IMR-90 (cell line): ENCODE measurements around the gene SIM2. TPM values are rescaled to one million over a fixed set of nuclear protein-coding genes. Genes with fewer than 3 reads are reported as not detected.

ENCODE experiments used
- ATAC-seq: fragments of 200-7000 bp; cut with Tn5 transposase; 2 replicates; pipeline ENCODE4 v1.9.1; 2020; ENCODE audit warnings: low read depth, mild to moderate bottlenecking, moderate library complexity
- BruUV-seq: library from RNA; stranded (reverse); fragments of 400-500 nt; replicated peaks from 2 replicates; lab custom pipeline; 2021; lab: Mats Ljungman, UMichigan
- CTCF ChIA-PET: fragments of 300-600 bp; formaldehyde crosslinking; extraction: SDS; loops from one replicate; lab custom pipeline; 2021; ENCODE audit warnings: antibody characterized with exemption; lab: Yijun Ruan, JAX
- POLR2A ChIA-PET: fragments of 300-600 bp; sonication (Branson Sonifier 250); formaldehyde crosslinking; loops from one replicate; lab custom pipeline; 2022; ENCODE audit warnings: antibody characterized with exemption; ENCODE audit not compliant: unreplicated experiment; lab: Charles Lee
- DNase-seq: peaks from one replicate; pipeline ENCODE4 v3.0.0; 2013
- H2AFZ ChIP-seq: replicated peaks from 2 replicates; pipeline ENCODE3; 2013; ENCODE audit warnings: low read length, mild to moderate bottlenecking; ENCODE audit not compliant: poor library complexity
- H2AK5ac ChIP-seq: 2 replicates; pipeline ENCODE4 v1.6.1; 2013; ENCODE audit warnings: low read depth, low read length, inconsistent platforms
- H2AK9ac ChIP-seq: replicated peaks from 2 replicates; pipeline ENCODE3; 2013; ENCODE audit warnings: mild to moderate bottlenecking, low read depth, low read length, moderate library complexity; ENCODE audit not compliant: poor library complexity
- H2BK120ac ChIP-seq: 2 replicates; pipeline ENCODE4 v1.6.1; 2013; ENCODE audit warnings: low read depth, low read length, inconsistent platforms
- H2BK15ac ChIP-seq: 3 replicates; pipeline ENCODE4 v1.6.1; 2013; ENCODE audit warnings: low read depth, low read length, inconsistent platforms
- H2BK20ac ChIP-seq: 2 replicates; pipeline ENCODE4 v1.6.1; 2013; ENCODE audit warnings: low read depth, mild to moderate bottlenecking, inconsistent platforms, low read length, moderate library complexity
- H2BK5ac ChIP-seq: 2 replicates; pipeline ENCODE4 v1.6.1; 2013; ENCODE audit warnings: mild to moderate bottlenecking, low read depth, low read length, inconsistent platforms; ENCODE audit not compliant: poor library complexity, severe bottlenecking
- H3K14ac ChIP-seq: replicated peaks from 2 replicates; pipeline ENCODE4 v1.6.1; 2013; ENCODE audit warnings: low read depth, low read length, inconsistent platforms
- H3K18ac ChIP-seq: 2 replicates; pipeline ENCODE4 v1.6.1; 2013; ENCODE audit warnings: low read depth, low read length, control low read depth
- H3K23ac ChIP-seq: 2 replicates; pipeline ENCODE4 v1.6.1; 2013; ENCODE audit warnings: low read depth, low read length, inconsistent platforms
- H3K27ac ChIP-seq: 2 replicates; pipeline ENCODE4 v1.5.1; 2013; ENCODE audit warnings: mild to moderate bottlenecking, control low read depth, low read length; ENCODE audit not compliant: insufficient read depth
- H3K27me3 ChIP-seq: 2 replicates; pipeline ENCODE4 v1.6.1; 2013; ENCODE audit warnings: low read length; ENCODE audit not compliant: control insufficient read depth, insufficient read depth
- H3K36me3 ChIP-seq: 2 replicates; pipeline ENCODE4 v1.6.1; 2013; ENCODE audit warnings: low read length, mixed read lengths; ENCODE audit not compliant: control insufficient read depth, insufficient read depth
- H3K4ac ChIP-seq: 2 replicates; pipeline ENCODE4 v1.6.1; 2013; ENCODE audit warnings: low read depth, low read length, inconsistent platforms
- H3K4me1 ChIP-seq: 2 replicates; pipeline ENCODE4 v1.6.1; 2013; ENCODE audit warnings: low read length, mixed read lengths; ENCODE audit not compliant: control insufficient read depth, insufficient read depth
- H3K4me2 ChIP-seq: 2 replicates; pipeline ENCODE4 v1.6.1; 2013; ENCODE audit warnings: low read depth, mild to moderate bottlenecking, control low read depth, low read length, moderate library complexity
- H3K4me3 ChIP-seq: 2 replicates; pipeline ENCODE4 v1.5.1; 2013; ENCODE audit warnings: low read depth, mild to moderate bottlenecking, control low read depth, low read length, moderate library complexity; ENCODE audit not compliant: insufficient read depth
- H3K56ac ChIP-seq: 2 replicates; pipeline ENCODE4 v1.6.1; 2013; ENCODE audit warnings: low read length, inconsistent platforms; ENCODE audit not compliant: insufficient read depth; ENCODE audit errors: extremely low read depth
- H3K79me1 ChIP-seq, 2 experiments: 2 replicates each; pipeline ENCODE4 v1.6.1; 2013; ENCODE audit warnings: low read length in 2 of 2, inconsistent platforms in 1 of 2, low read depth in 1 of 2
- H3K9ac ChIP-seq: 2 replicates; pipeline ENCODE4 v1.6.1; 2013; ENCODE audit warnings: low read depth, low read length, control low read depth
- H3K9me1 ChIP-seq: 2 replicates; pipeline ENCODE4 v1.6.1; 2013; ENCODE audit warnings: low read length, inconsistent platforms; ENCODE audit not compliant: insufficient read depth
- H3K9me3 ChIP-seq: 2 replicates; pipeline ENCODE4 v1.6.1; 2013; ENCODE audit warnings: low read length; ENCODE audit not compliant: control insufficient read depth, insufficient read depth
- H4K20me1 ChIP-seq: 2 replicates; pipeline ENCODE4 v1.6.1; 2013; ENCODE audit warnings: low read length, inconsistent platforms; ENCODE audit not compliant: insufficient read depth
- H4K5ac ChIP-seq: 2 replicates; pipeline ENCODE4 v1.6.1; 2013; ENCODE audit warnings: mild to moderate bottlenecking, low read depth, low read length, control low read depth
- H4K8ac ChIP-seq, 2 experiments: 2 replicates each; pipeline ENCODE4 v1.6.1; 2013; ENCODE audit warnings: low read depth in 2 of 2, low read length in 2 of 2, control low read depth in 1 of 2, inconsistent platforms in 1 of 2
- H4K91ac ChIP-seq: 2 replicates; pipeline ENCODE4 v1.6.1; 2013; ENCODE audit warnings: low read depth, low read length, inconsistent platforms; ENCODE audit not compliant: insufficient read depth
- BHLHE40 ChIP-seq: fragments of 150-350 bp; IDR thresholded peaks from 2 replicates; pipeline ENCODE4 v1.6.1; 2016; ENCODE audit warnings: mild to moderate bottlenecking, low read depth, low read length
- CEBPB ChIP-seq: IDR thresholded peaks from 2 replicates; pipeline ENCODE4 v1.6.1; 2012; ENCODE audit warnings: low read depth, low read length, improper control_type of control experiment
- CHD1 ChIP-seq: IDR thresholded peaks from 2 replicates; pipeline ENCODE4 v1.6.1; 2012; ENCODE audit warnings: low read depth, low read length, improper control_type of control experiment
- FOS ChIP-seq: fragments of 150-350 bp; IDR thresholded peaks from 2 replicates; pipeline ENCODE4 v1.6.1; 2016; ENCODE audit warnings: low read depth, low read length
- MAFK ChIP-seq: IDR thresholded peaks from 2 replicates; pipeline ENCODE4 v1.6.1; 2012; ENCODE audit warnings: low read depth, low read length, improper control_type of control experiment
- MAZ ChIP-seq: IDR thresholded peaks from 2 replicates; pipeline ENCODE4 v1.6.1; 2012; ENCODE audit warnings: low read depth, mild to moderate bottlenecking, low read length, improper control_type of control experiment, moderate library complexity, borderline replicate concordance
- MXI1 ChIP-seq: IDR thresholded peaks from 2 replicates; pipeline ENCODE4 v1.6.1; 2012; ENCODE audit warnings: low read depth, mild to moderate bottlenecking, low read length, moderate library complexity, borderline replicate concordance
- NFE2L2 ChIP-seq: fragments of 150-350 bp; IDR thresholded peaks from 2 replicates; pipeline ENCODE4 v1.6.1; 2016; ENCODE audit warnings: low read depth, mild to moderate bottlenecking, low read length
- POLR2A ChIP-seq: IDR thresholded peaks from 2 replicates; pipeline ENCODE4 v1.6.1; 2012; ENCODE audit warnings: mild to moderate bottlenecking, low read depth, low read length
- RAD21 ChIP-seq: IDR thresholded peaks from 2 replicates; pipeline ENCODE4 v1.6.1; 2012; ENCODE audit warnings: low read length, improper control_type of control experiment
- RFX5 ChIP-seq: IDR thresholded peaks from 2 replicates; pipeline ENCODE4 v1.8.0; 2012; ENCODE audit warnings: low read depth, mild to moderate bottlenecking, low read length, moderate library complexity
- WGBS, 2 experiments: methylation state at CpG; one replicate each; pipeline versions ENCODE4 v1.1.5 to v1.1.7; 2013; ENCODE audit warnings: missing lambda C conversion rate in 2 of 2; ENCODE audit not compliant: insufficient read length in 1 of 2; ENCODE audit errors: extremely low coverage in 2 of 2; 5-methylcytosine and 5-hydroxymethylcytosine counted together
- dilution Hi-C: fragments of 300-500 bp; cut with HindIII; formaldehyde crosslinking; loops from one replicate; pipeline ENCODE4 v1.14.3; 2018; ENCODE audit warnings: low sequenced_read_pairs; ENCODE audit not compliant: unreplicated experiment
- in situ Hi-C: fragments of 300-500 bp; cut with MboI; formaldehyde crosslinking; loops from 3 replicates; pipeline ENCODE4 v1.14.3; 2019; ENCODE audit warnings: low sequenced_read_pairs, inconsistent platforms, mixed read lengths
- intact Hi-C: fragments of 100-400 bp; cut with micrococcal nuclease; formaldehyde crosslinking; loops from 2 replicates; pipeline ENCODE4 v1.10.0; 2022
- polyA plus RNA-seq, 3 experiments: library from polyadenylated mRNA; depleted of rRNA; stranded (reverse); fragments of >200 nt; gene quantifications; 2 replicates each; pipeline ENCODE4 v1.2.3, GENCODE V29; 2012; ENCODE audit warnings: low replicate concordance in 1 of 3
- total RNA-seq: library from RNA; depleted of rRNA; stranded (reverse); fragments of >200 nt; gene quantifications from 2 replicates; pipeline ENCODE4 v1.2.3, GENCODE V29; 2012
- TF ChIP-seq, protein P1 (sequence below): fragments of 150-350 bp; IDR thresholded peaks from 2 replicates; pipeline ENCODE4 v1.6.1; 2017; ENCODE audit warnings: mild to moderate bottlenecking, antibody characterized with exemption, low read length, low read depth
- TF ChIP-seq, protein P2 (sequence below): fragments of 150-350 bp; IDR thresholded peaks from 2 replicates; pipeline ENCODE4 v1.6.1; 2016; ENCODE audit warnings: low read depth, mild to moderate bottlenecking, low read length, moderate library complexity, borderline replicate concordance
- TF ChIP-seq, protein P3 (sequence below): conservative IDR thresholded peaks from 2 replicates; pipeline ENCODE4 v1.5.1; 2012; ENCODE audit warnings: mild to moderate bottlenecking, low read depth, low read length, improper control_type of control experiment

SIM2 gene
- total and polyA plus RNA-seq, 2 of the 4 experiments (the other 2 are of a cell fraction), result 2.2 to 7.5 TPM

DNA sequence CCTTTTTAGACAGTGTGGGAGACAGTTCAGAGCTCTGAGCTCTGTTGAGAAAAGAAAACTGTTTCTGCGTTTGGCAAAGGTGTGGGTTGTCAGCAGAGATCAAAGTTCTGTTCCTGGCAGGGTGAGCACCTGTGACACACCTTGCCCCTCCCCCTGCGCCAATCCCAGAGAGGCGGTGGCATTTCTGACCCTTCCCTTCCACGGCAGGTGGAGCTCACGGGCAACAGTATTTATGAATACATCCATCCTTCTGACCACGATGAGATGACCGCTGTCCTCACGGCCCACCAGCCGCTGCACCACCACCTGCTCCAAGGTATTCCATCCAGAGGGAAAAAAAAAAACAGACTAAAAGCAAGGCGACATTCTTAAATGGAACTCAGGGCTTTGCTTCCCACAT lies 20.7 kb downstream of the SIM2 start:
- no peak overlapping the region for H3K4me3 ChIP-seq
- H2BK15ac ChIP-seq, result no peak overlapping the region
- no TSS peak for BruUV-seq
- ChIA-PET CTCF (no interaction called here), POLR2A (no interaction called here)
- H2AK9ac ChIP-seq, result no peak overlapping the region
- no peaks in the 10 kb centered on the region for H4K20me1 ChIP-seq
- no peak overlapping the region for H2BK120ac ChIP-seq
- H3K4me2 ChIP-seq, result no peak overlapping the region
- intact Hi-C loops (no loop called here), dilution Hi-C loops (no loop called here), in situ Hi-C loops (no loop called here)
- no peak overlapping the region for H3K23ac ChIP-seq
- no peak overlapping the region for H2AK5ac ChIP-seq
- no peak overlapping the region for H3K14ac ChIP-seq
- H4K8ac ChIP-seq, result no peak overlapping the region
- no peak overlapping the region for H3K4ac ChIP-seq
- TF ChIP-seq NFE2L2, result no peak
- TF ChIP-seq POLR2A, result no peak
- no peak for TF ChIP-seq MAFK
- TF ChIP-seq, protein P1, sequence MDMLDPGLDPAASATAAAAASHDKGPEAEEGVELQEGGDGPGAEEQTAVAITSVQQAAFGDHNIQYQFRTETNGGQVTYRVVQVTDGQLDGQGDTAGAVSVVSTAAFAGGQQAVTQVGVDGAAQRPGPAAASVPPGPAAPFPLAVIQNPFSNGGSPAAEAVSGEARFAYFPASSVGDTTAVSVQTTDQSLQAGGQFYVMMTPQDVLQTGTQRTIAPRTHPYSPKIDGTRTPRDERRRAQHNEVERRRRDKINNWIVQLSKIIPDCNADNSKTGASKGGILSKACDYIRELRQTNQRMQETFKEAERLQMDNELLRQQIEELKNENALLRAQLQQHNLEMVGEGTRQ, result no peak
- no peak for TF ChIP-seq CHD1
- TF ChIP-seq BHLHE40, result no peak
- no peak for TF ChIP-seq RFX5
- no peak for TF ChIP-seq FOS
- TF ChIP-seq, protein P2, sequence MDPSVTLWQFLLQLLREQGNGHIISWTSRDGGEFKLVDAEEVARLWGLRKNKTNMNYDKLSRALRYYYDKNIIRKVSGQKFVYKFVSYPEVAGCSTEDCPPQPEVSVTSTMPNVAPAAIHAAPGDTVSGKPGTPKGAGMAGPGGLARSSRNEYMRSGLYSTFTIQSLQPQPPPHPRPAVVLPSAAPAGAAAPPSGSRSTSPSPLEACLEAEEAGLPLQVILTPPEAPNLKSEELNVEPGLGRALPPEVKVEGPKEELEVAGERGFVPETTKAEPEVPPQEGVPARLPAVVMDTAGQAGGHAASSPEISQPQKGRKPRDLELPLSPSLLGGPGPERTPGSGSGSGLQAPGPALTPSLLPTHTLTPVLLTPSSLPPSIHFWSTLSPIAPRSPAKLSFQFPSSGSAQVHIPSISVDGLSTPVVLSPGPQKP, result no peak
- TF ChIP-seq, protein P3, sequence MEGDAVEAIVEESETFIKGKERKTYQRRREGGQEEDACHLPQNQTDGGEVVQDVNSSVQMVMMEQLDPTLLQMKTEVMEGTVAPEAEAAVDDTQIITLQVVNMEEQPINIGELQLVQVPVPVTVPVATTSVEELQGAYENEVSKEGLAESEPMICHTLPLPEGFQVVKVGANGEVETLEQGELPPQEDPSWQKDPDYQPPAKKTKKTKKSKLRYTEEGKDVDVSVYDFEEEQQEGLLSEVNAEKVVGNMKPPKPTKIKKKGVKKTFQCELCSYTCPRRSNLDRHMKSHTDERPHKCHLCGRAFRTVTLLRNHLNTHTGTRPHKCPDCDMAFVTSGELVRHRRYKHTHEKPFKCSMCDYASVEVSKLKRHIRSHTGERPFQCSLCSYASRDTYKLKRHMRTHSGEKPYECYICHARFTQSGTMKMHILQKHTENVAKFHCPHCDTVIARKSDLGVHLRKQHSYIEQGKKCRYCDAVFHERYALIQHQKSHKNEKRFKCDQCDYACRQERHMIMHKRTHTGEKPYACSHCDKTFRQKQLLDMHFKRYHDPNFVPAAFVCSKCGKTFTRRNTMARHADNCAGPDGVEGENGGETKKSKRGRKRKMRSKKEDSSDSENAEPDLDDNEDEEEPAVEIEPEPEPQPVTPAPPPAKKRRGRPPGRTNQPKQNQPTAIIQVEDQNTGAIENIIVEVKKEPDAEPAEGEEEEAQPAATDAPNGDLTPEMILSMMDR, result no peak
- no peak for TF ChIP-seq MXI1
- TF ChIP-seq CEBPB, result no peak
- TF ChIP-seq MAZ, result no peak
- TF ChIP-seq RAD21, result no peak
- H3K9ac ChIP-seq, result no peak overlapping the region
- H3K56ac ChIP-seq, result no peak overlapping the region
- H3K27ac ChIP-seq, result no peak overlapping the region
- H3K4me1 ChIP-seq, result no peaks in the 10 kb centered on the region
- H2AFZ ChIP-seq, result no peak overlapping the region
- H3K79me1 ChIP-seq, result no peaks in the 10 kb centered on the region; a peak in 1 of 4 replicates
- no peaks in the 10 kb centered on the region for H3K9me3 ChIP-seq
- peaks cover 63% of the 10 kb centered on the region for H3K27me3 ChIP-seq
- H3K18ac ChIP-seq, result no peak overlapping the region
- WGBS, 2 experiments, result 93% methylated on average over 3 of the region's 10 CpGs; no CpG with 5 or more reads in 1 of the 2 experiments
- DNase-seq (no peak), ATAC-seq (no peak)
- no peak overlapping the region for H2BK20ac ChIP-seq
- 0 out of 2 replicates have a peak, but pooled peaks cover 2% of the 10 kb centered on the region for H3K9me1 ChIP-seq
- H4K5ac ChIP-seq, result no peak overlapping the region
- H3K36me3 ChIP-seq, result no peaks in the 10 kb centered on the region
- no peak overlapping the region for H2BK5ac ChIP-seq
- no peak overlapping the region for H4K91ac ChIP-seq
